WTC11 (cell line): Measurements from ENCODE around the gene TNPO3. TPM values are rescaled to one million over a fixed set of nuclear protein-coding genes. Genes with fewer than 3 reads are reported as not detected.
"Not testable (repeated sequence)": the region's sequence is repeated elsewhere in the genome, so short reads cannot be mapped to it uniquely, and the experiment has no call there.

ENCODE experiments used
- ATAC-seq: fragments of 200-7000 bp; cut with Tn5 transposase; 2 replicates; pipeline ENCODE4 v1.10.0; 2021; ENCODE audit warnings: mild to moderate bottlenecking, moderate library complexity
- CTCF ChIA-PET: fragments of 300-600 bp; sonication (Branson Sonifier 250); formaldehyde crosslinking; loops from one replicate; lab custom pipeline; 2021; ENCODE audit warnings: antibody characterized with exemption; lab: Charles Lee
- POLR2A ChIA-PET: fragments of 350-600 bp; sonication (Branson Sonifier 250); formaldehyde crosslinking; loops from one replicate; lab custom pipeline; 2021; ENCODE audit warnings: antibody characterized with exemption; lab: Charles Lee
- DNase-seq: peaks from one replicate; pipeline ENCODE4 v3.0.0; 2021; ENCODE audit warnings: low spot score
- H3K27ac Mint-ChIP-seq: 2 replicates; pipeline ENCODE4 v1.8.0; 2021; ENCODE audit warnings: mixed read lengths
- H3K27me3 Mint-ChIP-seq: 2 replicates; pipeline ENCODE4 v1.8.0; 2021; ENCODE audit warnings: low read depth, mild to moderate bottlenecking, moderate library complexity, mixed read lengths
- H3K36me3 Mint-ChIP-seq: 2 replicates; pipeline ENCODE4 v1.8.0; 2021; ENCODE audit warnings: mixed read lengths
- H3K4me1 Mint-ChIP-seq: 2 replicates; pipeline ENCODE4 v1.8.0; 2022; ENCODE audit warnings: mixed read lengths
- H3K4me3 Mint-ChIP-seq: 2 replicates; pipeline ENCODE4 v1.8.0; 2021; ENCODE audit warnings: mild to moderate bottlenecking, moderate library complexity, mixed read lengths
- H3K9me3 Mint-ChIP-seq: 2 replicates; pipeline ENCODE4 v1.8.0; 2021; ENCODE audit warnings: mixed read lengths
- ESRRA ChIP-seq: sonication (generic); formaldehyde crosslinking; IDR thresholded peaks from 2 replicates; pipeline ENCODE4 v1.8.1; 2022; ENCODE audit warnings: mild to moderate bottlenecking, missing genetic modification reagents, borderline replicate concordance
- ETV6 ChIP-seq: sonication (generic); formaldehyde crosslinking; IDR thresholded peaks from 2 replicates; pipeline ENCODE4 v1.8.1; 2022; ENCODE audit warnings: mild to moderate bottlenecking, missing genetic modification reagents
- FOXJ3 ChIP-seq: sonication (generic); formaldehyde crosslinking; IDR thresholded peaks from 2 replicates; pipeline ENCODE4 v1.9.0; 2021; ENCODE audit warnings: missing genetic modification reagents, mild to moderate bottlenecking, borderline replicate concordance
- FOXK1 ChIP-seq: sonication (generic); formaldehyde crosslinking; IDR thresholded peaks from 2 replicates; pipeline ENCODE4 v1.8.0; 2022; ENCODE audit warnings: mild to moderate bottlenecking, moderate library complexity, missing genetic modification reagents
- GABPB1 ChIP-seq: sonication (generic); formaldehyde crosslinking; IDR thresholded peaks from 2 replicates; pipeline ENCODE4 v1.8.1; 2023; ENCODE audit warnings: mild to moderate bottlenecking, missing genetic modification reagents
- GRHL2 ChIP-seq: fragments of 250-450 bp; sonication (Bioruptor Pico); IDR thresholded peaks from 2 replicates; pipeline ENCODE4 v1.8.0; 2022; ENCODE audit warnings: mild to moderate bottlenecking, moderate library complexity; ENCODE audit not compliant: insufficient replicate concordance, severe bottlenecking
- HMGA2 ChIP-seq: fragments of 250-450 bp; sonication (Bioruptor Pico); IDR thresholded peaks from 2 replicates; pipeline ENCODE4 v1.4.0; 2021; ENCODE audit warnings: mild to moderate bottlenecking, moderate library complexity
- JUN ChIP-seq: sonication (generic); formaldehyde crosslinking; IDR thresholded peaks from 2 replicates; pipeline ENCODE4 v1.8.0; 2023; ENCODE audit warnings: mild to moderate bottlenecking, missing genetic modification reagents
- OVOL2 ChIP-seq: fragments of 250-450 bp; sonication (Bioruptor Pico); IDR thresholded peaks from 2 replicates; pipeline ENCODE4 v1.9.0; 2021; ENCODE audit warnings: mild to moderate bottlenecking, borderline replicate concordance
- PRRX2 ChIP-seq: fragments of 250-450 bp; sonication (Bioruptor Pico); IDR thresholded peaks from 2 replicates; pipeline ENCODE4 v1.8.0; 2021; ENCODE audit warnings: mild to moderate bottlenecking
- RORB ChIP-seq: fragments of 250-450 bp; sonication (Bioruptor Pico); IDR thresholded peaks from 2 replicates; pipeline ENCODE4 v1.9.0; 2021; ENCODE audit warnings: mild to moderate bottlenecking
- TCF7 ChIP-seq: sonication (generic); formaldehyde crosslinking; IDR thresholded peaks from 2 replicates; pipeline ENCODE4 v1.8.0; 2022; ENCODE audit warnings: mild to moderate bottlenecking, low read depth, missing genetic modification reagents, moderate library complexity
- ZBTB21 ChIP-seq: sonication (generic); formaldehyde crosslinking; IDR thresholded peaks from 2 replicates; pipeline ENCODE4 v1.8.1; 2023; ENCODE audit warnings: mild to moderate bottlenecking, missing genetic modification reagents, borderline replicate concordance
- ZNF416 ChIP-seq: fragments of 250-450 bp; sonication (Bioruptor Pico); IDR thresholded peaks from 2 replicates; pipeline ENCODE4 v1.9.0; 2021; ENCODE audit warnings: mild to moderate bottlenecking, inconsistent platforms
- total RNA-seq: library from RNA; stranded (reverse); gene quantifications from 3 replicates; pipeline ENCODE4 v1.2.3, GENCODE V29; 2021
- TF ChIP-seq, protein P1 (sequence below): sonication (generic); formaldehyde crosslinking; IDR thresholded peaks from 2 replicates; pipeline ENCODE4 v1.8.1; 2023; ENCODE audit warnings: mild to moderate bottlenecking, missing genetic modification reagents
- TF ChIP-seq, protein P2 (sequence below): fragments of 250-450 bp; sonication (Bioruptor Pico); IDR thresholded peaks from 2 replicates; pipeline ENCODE4 v1.9.0; 2021; ENCODE audit warnings: mild to moderate bottlenecking
- TF ChIP-seq, protein P3 (sequence below): fragments of 250-450 bp; sonication (Bioruptor Pico); IDR thresholded peaks from 2 replicates; pipeline ENCODE4 v1.8.0; 2021; ENCODE audit warnings: mild to moderate bottlenecking
- TF ChIP-seq, protein P4 (sequence below): fragments of 250-450 bp; sonication (Bioruptor Pico); IDR thresholded peaks from 2 replicates; pipeline ENCODE4 v2.1.2; 2022; ENCODE audit warnings: mild to moderate bottlenecking, moderate library complexity
- TF ChIP-seq, protein P5 (sequence below): sonication (generic); formaldehyde crosslinking; conservative IDR thresholded peaks from 2 replicates; pipeline ENCODE4 v1.8.1; 2022; ENCODE audit warnings: mild to moderate bottlenecking, missing genetic modification reagents
- TF ChIP-seq, protein P6 (sequence below): sonication (generic); formaldehyde crosslinking; IDR thresholded peaks from 2 replicates; pipeline ENCODE4 v1.8.1; 2022; ENCODE audit warnings: missing genetic modification reagents, borderline replicate concordance

Gene TNPO3
- total RNA-seq, 1 experiment from 2014 or later, result 91.7 TPM

DNA sequence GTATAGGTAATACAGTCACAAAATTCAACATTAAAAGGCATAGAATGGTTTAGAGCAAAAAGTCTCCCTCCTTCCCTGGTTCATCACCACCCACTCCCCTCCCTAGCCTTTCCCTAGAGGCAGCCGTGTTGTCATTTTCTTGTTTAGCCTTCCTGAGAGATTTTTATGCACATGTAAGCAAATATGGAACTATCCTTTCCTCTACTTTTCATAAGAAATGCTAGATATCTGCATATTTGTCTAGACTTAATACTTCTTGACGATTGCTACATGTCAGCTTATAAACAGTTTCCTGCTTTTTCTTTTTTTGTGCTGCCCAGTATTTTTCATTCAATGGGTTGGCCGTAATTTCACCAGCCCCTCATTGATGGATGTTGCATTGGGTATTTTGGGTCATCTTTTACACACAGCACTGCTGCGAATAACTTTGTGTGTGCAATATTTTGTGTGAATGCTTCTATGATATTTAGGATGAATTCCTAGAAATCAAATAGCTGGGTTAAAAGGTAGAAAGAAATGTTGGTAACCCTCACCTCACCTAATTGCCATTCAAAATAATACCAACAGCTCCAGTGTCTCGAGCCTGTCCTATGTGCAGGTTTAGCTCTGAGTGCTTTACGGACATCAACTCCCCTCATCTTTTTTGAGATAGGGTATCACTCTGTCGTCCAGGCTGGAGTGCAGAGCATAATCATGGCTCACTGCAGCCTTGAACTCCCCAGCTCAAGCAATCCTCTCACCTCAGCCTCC is 110.2 kb downstream of the TNPO3 start (continued):
- TF ChIP-seq, protein P1, sequence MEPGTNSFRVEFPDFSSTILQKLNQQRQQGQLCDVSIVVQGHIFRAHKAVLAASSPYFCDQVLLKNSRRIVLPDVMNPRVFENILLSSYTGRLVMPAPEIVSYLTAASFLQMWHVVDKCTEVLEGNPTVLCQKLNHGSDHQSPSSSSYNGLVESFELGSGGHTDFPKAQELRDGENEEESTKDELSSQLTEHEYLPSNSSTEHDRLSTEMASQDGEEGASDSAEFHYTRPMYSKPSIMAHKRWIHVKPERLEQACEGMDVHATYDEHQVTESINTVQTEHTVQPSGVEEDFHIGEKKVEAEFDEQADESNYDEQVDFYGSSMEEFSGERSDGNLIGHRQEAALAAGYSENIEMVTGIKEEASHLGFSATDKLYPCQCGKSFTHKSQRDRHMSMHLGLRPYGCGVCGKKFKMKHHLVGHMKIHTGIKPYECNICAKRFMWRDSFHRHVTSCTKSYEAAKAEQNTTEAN (CRISPR knock-in tag), result no peak
- TF ChIP-seq GRHL2 (no peak), GABPB1 (CRISPR knock-in tag) (no peak), FOXJ3 (no peak), PRRX2 (CRISPR knock-in tag) (no peak), JUN (no peak)
- TF ChIP-seq, protein P2, sequence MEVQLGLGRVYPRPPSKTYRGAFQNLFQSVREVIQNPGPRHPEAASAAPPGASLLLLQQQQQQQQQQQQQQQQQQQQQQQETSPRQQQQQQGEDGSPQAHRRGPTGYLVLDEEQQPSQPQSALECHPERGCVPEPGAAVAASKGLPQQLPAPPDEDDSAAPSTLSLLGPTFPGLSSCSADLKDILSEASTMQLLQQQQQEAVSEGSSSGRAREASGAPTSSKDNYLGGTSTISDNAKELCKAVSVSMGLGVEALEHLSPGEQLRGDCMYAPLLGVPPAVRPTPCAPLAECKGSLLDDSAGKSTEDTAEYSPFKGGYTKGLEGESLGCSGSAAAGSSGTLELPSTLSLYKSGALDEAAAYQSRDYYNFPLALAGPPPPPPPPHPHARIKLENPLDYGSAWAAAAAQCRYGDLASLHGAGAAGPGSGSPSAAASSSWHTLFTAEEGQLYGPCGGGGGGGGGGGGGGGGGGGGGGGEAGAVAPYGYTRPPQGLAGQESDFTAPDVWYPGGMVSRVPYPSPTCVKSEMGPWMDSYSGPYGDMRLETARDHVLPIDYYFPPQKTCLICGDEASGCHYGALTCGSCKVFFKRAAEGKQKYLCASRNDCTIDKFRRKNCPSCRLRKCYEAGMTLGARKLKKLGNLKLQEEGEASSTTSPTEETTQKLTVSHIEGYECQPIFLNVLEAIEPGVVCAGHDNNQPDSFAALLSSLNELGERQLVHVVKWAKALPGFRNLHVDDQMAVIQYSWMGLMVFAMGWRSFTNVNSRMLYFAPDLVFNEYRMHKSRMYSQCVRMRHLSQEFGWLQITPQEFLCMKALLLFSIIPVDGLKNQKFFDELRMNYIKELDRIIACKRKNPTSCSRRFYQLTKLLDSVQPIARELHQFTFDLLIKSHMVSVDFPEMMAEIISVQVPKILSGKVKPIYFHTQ (CRISPR knock-in tag), result no peak

DNA sequence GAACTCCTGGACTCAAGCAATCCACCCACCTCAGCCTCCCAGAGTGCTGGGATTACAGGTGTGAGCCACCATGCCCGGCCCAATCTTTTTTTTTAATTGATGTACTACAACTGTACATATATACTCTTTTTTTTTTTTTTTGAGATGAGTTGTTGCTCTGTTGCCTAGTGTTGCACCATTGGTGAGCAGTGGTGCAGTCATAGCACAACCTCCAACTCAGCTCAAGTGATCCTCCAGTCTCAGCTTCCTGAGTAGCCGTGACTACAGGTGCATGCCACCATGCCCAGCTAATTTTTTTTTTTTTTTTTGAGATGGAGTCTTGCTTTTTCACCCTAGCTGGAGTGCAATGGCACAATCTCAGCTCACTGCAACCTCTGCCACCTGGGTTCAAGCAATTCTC is 111.7 kb downstream of the TNPO3 start:
- ATAC-seq, H3K4me3 Mint-ChIP-seq, H3K27ac Mint-ChIP-seq, H3K4me1 Mint-ChIP-seq, H3K9me3 Mint-ChIP-seq, DNase-seq, H3K36me3 Mint-ChIP-seq: not testable (repeated sequence)
- ChIA-PET POLR2A (interaction anchor here (0.7 kb wide), 1 partner anchor 266 kb away, joined by 3 read pairs; no protein-coding TSS in a partner anchor), CTCF (interaction anchor here (0.6 to 0.9 kb wide), 5 partner anchors 18 to 60 kb away, joined by 3 to 4 read pairs (median 3); no protein-coding TSS in a partner anchor)
- H3K27me3 Mint-ChIP-seq, result peaks cover 30% of the 10 kb centered on the region

DNA sequence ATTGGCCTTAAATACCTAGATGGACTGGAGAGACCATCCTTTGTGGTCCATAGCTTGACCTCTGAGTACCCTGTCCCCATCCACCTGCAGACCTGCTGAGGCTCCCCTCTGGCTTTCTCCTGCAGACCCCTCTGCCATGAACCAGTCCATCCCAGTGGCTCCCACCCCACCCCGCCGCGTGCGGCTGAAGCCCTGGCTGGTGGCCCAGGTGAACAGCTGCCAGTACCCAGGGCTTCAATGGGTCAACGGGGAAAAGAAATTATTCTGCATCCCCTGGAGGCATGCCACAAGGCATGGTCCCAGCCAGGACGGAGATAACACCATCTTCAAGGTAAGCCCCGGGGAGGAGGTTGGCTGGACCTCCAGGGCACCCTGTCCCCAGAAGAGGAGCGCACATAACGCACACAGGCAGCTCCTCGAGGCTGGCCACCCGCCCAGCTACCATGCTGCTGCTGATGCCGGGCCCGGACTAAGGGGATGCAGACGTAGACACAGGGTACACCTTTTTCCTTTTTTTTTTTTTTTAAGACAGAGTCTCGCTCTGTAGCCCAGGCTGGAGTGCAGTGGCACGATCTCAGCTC is 112.9 kb downstream of the TNPO3 start:
- Mint-ChIP-seq H3K27ac (no peak overlapping the region), H3K4me1 (peaks cover 10% of the 10 kb centered on the region), H3K36me3 (no peaks in the 10 kb centered on the region), H3K9me3 (no peaks in the 10 kb centered on the region), H3K27me3 (peaks cover 38% of the 10 kb centered on the region), H3K4me3 (no peak overlapping the region)
- ChIA-PET POLR2A (no interaction called here), CTCF (no interaction called here)
- ATAC-seq (no peak), DNase-seq (no peak)
- TF ChIP-seq HMGA2 (CRISPR knock-in tag) (no peak), ZBTB21 (CRISPR knock-in tag) (no peak), FOXK1 (CRISPR knock-in tag) (no peak), ETV6 (CRISPR knock-in tag) (no peak), TCF7 (CRISPR knock-in tag) (no peak), RORB (no peak), PRRX2 (CRISPR knock-in tag) (no peak), ZNF416 (CRISPR knock-in tag) (no peak), OVOL2 (no peak), ESRRA (CRISPR knock-in tag) (no peak), JUN (no peak)
- TF ChIP-seq, protein P3, sequence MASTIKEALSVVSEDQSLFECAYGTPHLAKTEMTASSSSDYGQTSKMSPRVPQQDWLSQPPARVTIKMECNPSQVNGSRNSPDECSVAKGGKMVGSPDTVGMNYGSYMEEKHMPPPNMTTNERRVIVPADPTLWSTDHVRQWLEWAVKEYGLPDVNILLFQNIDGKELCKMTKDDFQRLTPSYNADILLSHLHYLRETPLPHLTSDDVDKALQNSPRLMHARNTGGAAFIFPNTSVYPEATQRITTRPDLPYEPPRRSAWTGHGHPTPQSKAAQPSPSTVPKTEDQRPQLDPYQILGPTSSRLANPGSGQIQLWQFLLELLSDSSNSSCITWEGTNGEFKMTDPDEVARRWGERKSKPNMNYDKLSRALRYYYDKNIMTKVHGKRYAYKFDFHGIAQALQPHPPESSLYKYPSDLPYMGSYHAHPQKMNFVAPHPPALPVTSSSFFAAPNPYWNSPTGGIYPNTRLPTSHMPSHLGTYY (CRISPR knock-in tag), result no peak
- TF ChIP-seq, protein P4, sequence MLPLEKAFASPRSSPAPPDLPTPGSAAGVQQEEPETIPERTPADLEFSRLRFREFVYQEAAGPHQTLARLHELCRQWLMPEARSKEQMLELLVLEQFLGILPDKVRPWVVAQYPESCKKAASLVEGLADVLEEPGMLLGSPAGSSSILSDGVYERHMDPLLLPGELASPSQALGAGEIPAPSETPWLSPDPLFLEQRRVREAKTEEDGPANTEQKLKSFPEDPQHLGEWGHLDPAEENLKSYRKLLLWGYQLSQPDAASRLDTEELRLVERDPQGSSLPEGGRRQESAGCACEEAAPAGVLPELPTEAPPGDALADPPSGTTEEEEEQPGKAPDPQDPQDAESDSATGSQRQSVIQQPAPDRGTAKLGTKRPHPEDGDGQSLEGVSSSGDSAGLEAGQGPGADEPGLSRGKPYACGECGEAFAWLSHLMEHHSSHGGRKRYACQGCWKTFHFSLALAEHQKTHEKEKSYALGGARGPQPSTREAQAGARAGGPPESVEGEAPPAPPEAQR (CRISPR knock-in tag), result no peak
- TF ChIP-seq, protein P5, sequence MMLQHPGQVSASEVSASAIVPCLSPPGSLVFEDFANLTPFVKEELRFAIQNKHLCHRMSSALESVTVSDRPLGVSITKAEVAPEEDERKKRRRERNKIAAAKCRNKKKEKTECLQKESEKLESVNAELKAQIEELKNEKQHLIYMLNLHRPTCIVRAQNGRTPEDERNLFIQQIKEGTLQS (CRISPR knock-in tag), result no peak
- TF ChIP-seq, protein P6, sequence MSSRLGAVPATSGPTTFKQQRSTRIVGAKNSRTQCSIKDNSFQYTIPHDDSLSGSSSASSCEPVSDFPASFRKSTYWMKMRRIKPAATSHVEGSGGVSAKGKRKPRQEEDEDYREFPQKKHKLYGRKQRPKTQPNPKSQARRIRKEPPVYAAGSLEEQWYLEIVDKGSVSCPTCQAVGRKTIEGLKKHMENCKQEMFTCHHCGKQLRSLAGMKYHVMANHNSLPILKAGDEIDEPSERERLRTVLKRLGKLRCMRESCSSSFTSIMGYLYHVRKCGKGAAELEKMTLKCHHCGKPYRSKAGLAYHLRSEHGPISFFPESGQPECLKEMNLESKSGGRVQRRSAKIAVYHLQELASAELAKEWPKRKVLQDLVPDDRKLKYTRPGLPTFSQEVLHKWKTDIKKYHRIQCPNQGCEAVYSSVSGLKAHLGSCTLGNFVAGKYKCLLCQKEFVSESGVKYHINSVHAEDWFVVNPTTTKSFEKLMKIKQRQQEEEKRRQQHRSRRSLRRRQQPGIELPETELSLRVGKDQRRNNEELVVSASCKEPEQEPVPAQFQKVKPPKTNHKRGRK (CRISPR knock-in tag), result no peak
- TF ChIP-seq, protein P2 (CRISPR knock-in tag), result no peak
